ENCODE results near the gene METTL23. TPM values are rescaled to one million over a fixed set of nuclear protein-coding genes. Genes with fewer than 3 reads are reported as not detected.

METTL23 gene
- total RNA-seq, 1 donor = 25.7 TPM

DNA sequence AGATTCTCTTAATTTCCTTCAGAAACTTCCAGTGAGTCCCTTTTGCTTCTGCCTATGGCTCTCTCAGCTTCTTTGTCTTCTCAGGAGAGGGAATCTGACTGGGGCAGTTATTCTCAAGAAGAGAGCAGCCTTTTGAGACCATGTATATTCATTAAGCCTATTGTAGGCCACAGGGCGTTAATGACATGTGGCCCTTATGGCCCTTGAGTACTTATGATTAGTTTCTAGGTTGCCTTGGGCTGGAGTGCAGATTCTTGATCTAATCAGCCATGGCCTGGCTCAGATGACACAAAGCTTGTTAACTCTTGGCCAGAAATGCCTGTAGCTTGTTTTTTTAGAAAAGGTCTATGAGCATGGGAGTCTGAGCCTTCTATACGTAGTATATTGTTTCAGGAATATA, 28.6 kb downstream of the METTL23 start:
- DNase-seq (ENCODE audit: insufficient read length, low spot score, missing footprints) = no peak
- Histone ChIP-seq H3K9me3 (ENCODE audit: low read depth, low read length) (no peaks in the 10 kb centered on the region), H3K4me2 (ENCODE audit: insufficient read depth, low read length) (no peak overlapping the region), H3K36me3 (ENCODE audit: insufficient read depth, low read length) (peaks cover 23% of the 10 kb centered on the region), H3K79me2 (ENCODE audit: insufficient read depth, low read length) (no peaks in the 10 kb centered on the region), H3K4me3 (ENCODE audit: insufficient read depth, low read length) (no peak overlapping the region), H4K20me1 (ENCODE audit: insufficient read depth, low read length) (no peaks in the 10 kb centered on the region), H3K27me3 (ENCODE audit: insufficient read depth, low read length) (no peaks in the 10 kb centered on the region), H3K27ac (ENCODE audit: low read depth, low read length) (no peak overlapping the region), H3K4me1 (ENCODE audit: insufficient read depth, low read length) (no peaks in the 10 kb centered on the region), H2AFZ (ENCODE audit: low read length) (no peak overlapping the region)
- TF ChIP-seq, protein P1, sequence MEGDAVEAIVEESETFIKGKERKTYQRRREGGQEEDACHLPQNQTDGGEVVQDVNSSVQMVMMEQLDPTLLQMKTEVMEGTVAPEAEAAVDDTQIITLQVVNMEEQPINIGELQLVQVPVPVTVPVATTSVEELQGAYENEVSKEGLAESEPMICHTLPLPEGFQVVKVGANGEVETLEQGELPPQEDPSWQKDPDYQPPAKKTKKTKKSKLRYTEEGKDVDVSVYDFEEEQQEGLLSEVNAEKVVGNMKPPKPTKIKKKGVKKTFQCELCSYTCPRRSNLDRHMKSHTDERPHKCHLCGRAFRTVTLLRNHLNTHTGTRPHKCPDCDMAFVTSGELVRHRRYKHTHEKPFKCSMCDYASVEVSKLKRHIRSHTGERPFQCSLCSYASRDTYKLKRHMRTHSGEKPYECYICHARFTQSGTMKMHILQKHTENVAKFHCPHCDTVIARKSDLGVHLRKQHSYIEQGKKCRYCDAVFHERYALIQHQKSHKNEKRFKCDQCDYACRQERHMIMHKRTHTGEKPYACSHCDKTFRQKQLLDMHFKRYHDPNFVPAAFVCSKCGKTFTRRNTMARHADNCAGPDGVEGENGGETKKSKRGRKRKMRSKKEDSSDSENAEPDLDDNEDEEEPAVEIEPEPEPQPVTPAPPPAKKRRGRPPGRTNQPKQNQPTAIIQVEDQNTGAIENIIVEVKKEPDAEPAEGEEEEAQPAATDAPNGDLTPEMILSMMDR (IDR thresholded peaks at IDR 0.05; ENCODE audit: extremely low read depth, low read depth, low read length) = no peak

DNA sequence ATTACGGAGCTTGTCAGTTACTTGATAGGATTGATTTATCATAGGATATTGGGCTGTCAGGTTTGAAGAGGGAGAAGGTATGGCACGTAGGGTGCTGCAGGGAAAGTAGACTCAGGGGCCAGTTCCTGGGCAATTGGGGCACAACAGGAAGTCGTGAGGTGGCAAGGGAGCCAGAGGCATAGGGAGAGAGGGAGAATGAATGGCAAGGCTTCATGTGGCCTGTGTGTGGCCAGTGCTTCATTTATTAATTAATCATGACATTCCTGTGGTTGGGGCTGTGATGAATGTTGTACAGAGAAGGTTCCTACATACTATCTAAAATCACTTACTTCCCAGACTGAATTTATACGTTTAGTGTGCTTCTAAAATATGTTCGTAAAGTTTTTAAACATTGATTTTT, 30.6 kb downstream of the METTL23 start:
- Histone ChIP-seq H4K20me1 (ENCODE audit: insufficient read depth, low read length) (no peaks in the 10 kb centered on the region), H2AFZ (ENCODE audit: low read length) (no peak overlapping the region), H3K27ac (ENCODE audit: low read depth, low read length) (no peak overlapping the region), H3K4me2 (ENCODE audit: insufficient read depth, low read length) (no peak overlapping the region), H3K4me1 (ENCODE audit: insufficient read depth, low read length) (no peaks in the 10 kb centered on the region), H3K27me3 (ENCODE audit: insufficient read depth, low read length) (no peaks in the 10 kb centered on the region), H3K4me3 (ENCODE audit: insufficient read depth, low read length) (no peak overlapping the region), H3K79me2 (ENCODE audit: insufficient read depth, low read length) (no peaks in the 10 kb centered on the region), H3K36me3 (ENCODE audit: insufficient read depth, low read length) (peaks cover 23% of the 10 kb centered on the region), H3K9me3 (ENCODE audit: low read depth, low read length) (no peaks in the 10 kb centered on the region)
- DNase-seq (ENCODE audit: insufficient read length, low spot score, missing footprints) = no peak
- TF ChIP-seq, protein P1 (IDR thresholded peaks at IDR 0.05; ENCODE audit: extremely low read depth, low read depth, low read length) = no peak

DNA sequence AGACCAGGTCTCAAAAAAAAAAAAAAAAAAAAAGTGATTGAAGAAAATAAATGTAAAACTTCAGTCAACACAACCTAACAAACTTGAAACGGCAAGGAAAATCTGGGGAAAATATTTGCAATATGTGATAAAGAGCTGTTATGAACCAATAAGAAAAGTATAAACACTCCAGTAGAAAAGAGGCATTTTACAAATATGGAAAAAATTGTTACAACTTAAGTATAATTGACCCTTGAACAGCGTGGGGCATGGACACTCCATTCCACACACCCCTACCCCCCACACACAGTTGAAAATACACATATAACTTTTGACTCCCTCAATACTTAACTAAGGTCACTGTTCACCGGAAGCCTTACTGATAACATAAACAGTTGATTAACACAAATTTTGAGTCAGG, 31.9 kb downstream of the METTL23 start:
- H3K9me3 ChIP-seq (ENCODE audit: low read depth, low read length) = no peaks in the 10 kb centered on the region
- H3K4me2 ChIP-seq (ENCODE audit: insufficient read depth, low read length) = no peak overlapping the region
- TF ChIP-seq, protein P1 (IDR thresholded peaks at IDR 0.05; ENCODE audit: extremely low read depth, low read depth, low read length) = no peak
- no peaks in the 10 kb centered on the region for H4K20me1 ChIP-seq (ENCODE audit: insufficient read depth, low read length)
- DNase-seq (ENCODE audit: insufficient read length, low spot score, missing footprints) = no peak
- peaks cover 21% of the 10 kb centered on the region for H3K36me3 ChIP-seq (ENCODE audit: insufficient read depth, low read length)
- no peak overlapping the region for H3K27ac ChIP-seq (ENCODE audit: low read depth, low read length)
- no peaks in the 10 kb centered on the region for H3K27me3 ChIP-seq (ENCODE audit: insufficient read depth, low read length)
- H3K79me2 ChIP-seq (ENCODE audit: insufficient read depth, low read length) = no peaks in the 10 kb centered on the region
- H3K4me1 ChIP-seq (ENCODE audit: insufficient read depth, low read length) = no peaks in the 10 kb centered on the region
- no peak overlapping the region for H2AFZ ChIP-seq (ENCODE audit: low read length)
- no peak overlapping the region for H3K4me3 ChIP-seq (ENCODE audit: insufficient read depth, low read length)

DNA sequence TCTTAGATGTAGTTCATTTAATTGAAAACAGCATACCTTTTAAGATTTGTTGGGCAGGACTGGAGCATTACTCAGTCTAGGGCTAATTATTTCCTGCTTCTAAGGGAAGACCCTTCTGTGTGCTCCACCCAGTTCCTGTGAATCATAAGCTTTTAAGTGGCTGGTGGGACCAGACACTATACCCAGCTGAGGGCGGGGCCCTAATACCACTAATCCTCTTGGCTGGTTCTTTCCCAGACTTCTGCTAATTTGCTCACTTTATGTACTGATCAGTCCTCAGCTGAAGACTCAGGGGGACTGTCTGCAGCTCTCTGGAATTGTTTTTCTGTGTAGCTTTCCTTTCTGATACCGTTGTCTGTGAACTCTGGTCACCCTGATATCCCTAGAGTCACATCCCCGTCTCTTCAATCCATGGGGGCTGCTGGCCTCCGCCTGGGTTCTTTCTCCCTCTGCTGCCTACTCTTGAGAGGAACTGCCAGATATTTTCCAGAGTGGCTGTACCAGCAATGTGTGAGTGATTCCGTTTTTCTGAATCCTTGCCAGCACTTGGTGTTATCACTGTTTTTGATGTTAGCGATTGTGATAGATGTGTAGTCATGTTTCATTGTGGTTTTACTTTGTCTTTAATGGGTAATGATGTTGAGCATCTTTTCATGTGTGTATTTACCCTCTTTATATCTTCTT, 46.3 kb downstream of the METTL23 start:
- peak overlapping the region; percentile 74 for H3K4me2 ChIP-seq (ENCODE audit: insufficient read depth, low read length)
- peak overlapping the region; percentile 77 for H3K27ac ChIP-seq (ENCODE audit: low read depth, low read length)
- H3K4me1 ChIP-seq (ENCODE audit: insufficient read depth, low read length) = peaks cover 11% of the 10 kb centered on the region
- no peaks in the 10 kb centered on the region for H3K27me3 ChIP-seq (ENCODE audit: insufficient read depth, low read length)
- H2AFZ ChIP-seq (ENCODE audit: low read length) = peak overlapping the region; percentile 63
- TF ChIP-seq, protein P1 (IDR thresholded peaks at IDR 0.05; ENCODE audit: extremely low read depth, low read depth, low read length) = no peak
- no peaks in the 10 kb centered on the region for H3K79me2 ChIP-seq (ENCODE audit: insufficient read depth, low read length)
- peak; percentile 83 for DNase-seq (ENCODE audit: insufficient read length, low spot score, missing footprints)
- no peaks in the 10 kb centered on the region for H4K20me1 ChIP-seq (ENCODE audit: insufficient read depth, low read length)
- peak overlapping the region; percentile 52 for H3K4me3 ChIP-seq (ENCODE audit: insufficient read depth, low read length)
- H3K36me3 ChIP-seq (ENCODE audit: insufficient read depth, low read length) = peaks cover 17% of the 10 kb centered on the region
- H3K9me3 ChIP-seq (ENCODE audit: low read depth, low read length) = no peaks in the 10 kb centered on the region

Data from osteoblast (primary cell).